T-helper 1 cell treated with Interleukin-12 subunit alpha and Interleukin-12 subunit beta and Interleukin-4 antibody, amounts not matched to agents 30 ng/mL and 1 ng/mL, for 36 hours (primary cell): ENCODE measurements around the gene SEC14L1. TPM values are rescaled to one million over a fixed set of nuclear protein-coding genes. Genes with fewer than 3 reads are reported as not detected.
"Not testable (repeated sequence)": the region's sequence is repeated elsewhere in the genome, so short reads cannot be mapped to it uniquely, and the experiment has no call there.

Experiments
- intact Hi-C: fragments of 100-400 bp; cut with micrococcal nuclease; formaldehyde crosslinking; loops from one replicate; pipeline ENCODE4 v1.15.1; 2024
- total RNA-seq: library from RNA; stranded (reverse); gene quantifications from 2 replicates; pipeline ENCODE4 v1.2.3, GENCODE V29; 2022

The SEC14L1 gene
- total RNA-seq, 1 donor from 2014 or later: 98.0 TPM

GRCh38 chr17:77254951-77255825 is 114.4 kb downstream of the SEC14L1 start:
- intact Hi-C loops: no loop called here

- intact Hi-C loops: not testable (repeated sequence)
These were observed 115.2 kb downstream of the SEC14L1 start for GRCh38 chr17:77255970-77256369.

- intact Hi-C loops: no loop called here
These were observed 115.9 kb downstream of the SEC14L1 start for GRCh38 chr17:77256710-77257109.

DNA sequence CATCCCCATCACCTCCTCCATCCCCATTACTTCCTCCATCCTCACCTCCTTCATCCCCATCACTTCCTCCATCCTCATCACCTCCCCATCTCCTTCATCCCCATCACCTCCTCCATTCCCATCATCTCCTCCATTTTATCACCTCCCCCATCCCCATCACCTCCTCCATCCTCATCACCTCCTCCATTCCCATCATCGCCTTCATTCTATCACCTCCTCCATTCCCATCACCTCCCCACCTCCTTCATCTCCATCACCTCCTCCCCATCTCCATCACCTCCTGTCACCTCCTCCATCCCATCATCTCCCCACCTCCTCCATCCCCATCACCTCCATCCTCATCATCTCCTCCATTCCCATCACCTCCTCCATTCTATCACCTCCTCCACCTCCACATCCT is 116.4 kb downstream of the SEC14L1 start:
- intact Hi-C loops: no loop called here

- intact Hi-C loops: no loop called here
These were observed 117.1 kb downstream of the SEC14L1 start for GRCh38 chr17:77257596-77258458.

DNA sequence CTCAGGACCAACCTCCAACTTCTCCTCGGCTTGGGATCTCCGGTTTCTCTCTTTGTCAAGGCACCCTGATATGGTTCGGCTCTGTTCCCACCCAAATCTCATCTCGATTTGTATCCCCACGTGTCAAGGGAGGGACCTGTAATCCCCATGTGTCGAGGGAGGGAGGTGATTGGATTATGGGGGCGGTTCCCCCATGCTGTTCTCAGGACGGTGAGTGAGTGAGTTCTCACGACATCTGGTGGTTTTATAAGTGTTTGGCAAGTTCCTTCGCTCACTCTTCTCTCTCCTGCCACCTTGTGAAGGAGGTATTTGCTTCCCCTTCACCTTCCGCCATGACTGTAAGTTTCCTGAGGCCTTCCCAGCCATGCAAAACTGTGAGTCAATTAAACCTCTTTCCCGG is 117.9 kb downstream of the SEC14L1 start:
- intact Hi-C loops: no loop called here

GRCh38 chr17:77264617-77265230 is 124.0 kb downstream of the SEC14L1 start:
- intact Hi-C loops: no loop called here

DNA sequence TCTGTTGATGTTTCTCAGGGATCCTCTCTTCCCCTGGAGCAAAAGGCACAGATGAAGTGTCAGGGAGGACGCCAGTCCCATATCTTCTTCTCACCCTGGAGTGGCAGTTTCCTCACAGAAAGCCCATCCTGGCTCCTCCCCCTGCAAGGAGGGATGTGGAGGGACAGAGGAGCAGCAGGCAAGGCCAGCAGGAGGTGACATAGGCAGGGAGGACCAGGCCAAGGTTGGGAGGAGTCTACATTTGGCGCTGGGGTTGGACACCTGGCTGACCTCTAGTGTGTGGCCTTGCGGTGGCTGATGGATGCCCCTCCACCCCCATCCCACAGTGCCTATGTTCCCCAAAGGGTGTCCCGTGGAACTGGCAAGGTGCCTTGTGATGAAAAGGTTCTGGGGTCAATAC is 125.4 kb downstream of the SEC14L1 start:
- intact Hi-C loops: no loop called here
